ENCODE results near the gene MED26.

DNA sequence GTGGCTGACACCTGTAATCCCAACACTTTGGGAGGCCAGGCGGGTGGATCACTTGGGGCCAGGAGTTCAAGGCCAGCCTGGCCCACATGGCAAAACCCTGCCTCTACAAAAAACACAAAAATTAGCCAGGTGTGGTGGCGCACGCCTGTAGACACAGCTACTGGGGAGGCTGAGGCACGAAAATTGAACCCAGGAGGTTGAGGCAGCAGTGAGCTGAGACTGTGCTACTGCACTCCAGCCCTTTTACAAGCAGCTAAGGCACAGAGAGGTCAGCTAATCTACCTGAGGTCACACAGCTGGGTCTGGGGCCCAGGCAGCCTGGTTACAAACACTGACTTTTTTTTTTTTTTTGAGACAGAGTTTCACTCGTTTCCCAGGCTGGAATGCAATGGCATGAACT is 27.2 kb downstream of the MED26 start:
- TF ChIP-seq, protein P1, sequence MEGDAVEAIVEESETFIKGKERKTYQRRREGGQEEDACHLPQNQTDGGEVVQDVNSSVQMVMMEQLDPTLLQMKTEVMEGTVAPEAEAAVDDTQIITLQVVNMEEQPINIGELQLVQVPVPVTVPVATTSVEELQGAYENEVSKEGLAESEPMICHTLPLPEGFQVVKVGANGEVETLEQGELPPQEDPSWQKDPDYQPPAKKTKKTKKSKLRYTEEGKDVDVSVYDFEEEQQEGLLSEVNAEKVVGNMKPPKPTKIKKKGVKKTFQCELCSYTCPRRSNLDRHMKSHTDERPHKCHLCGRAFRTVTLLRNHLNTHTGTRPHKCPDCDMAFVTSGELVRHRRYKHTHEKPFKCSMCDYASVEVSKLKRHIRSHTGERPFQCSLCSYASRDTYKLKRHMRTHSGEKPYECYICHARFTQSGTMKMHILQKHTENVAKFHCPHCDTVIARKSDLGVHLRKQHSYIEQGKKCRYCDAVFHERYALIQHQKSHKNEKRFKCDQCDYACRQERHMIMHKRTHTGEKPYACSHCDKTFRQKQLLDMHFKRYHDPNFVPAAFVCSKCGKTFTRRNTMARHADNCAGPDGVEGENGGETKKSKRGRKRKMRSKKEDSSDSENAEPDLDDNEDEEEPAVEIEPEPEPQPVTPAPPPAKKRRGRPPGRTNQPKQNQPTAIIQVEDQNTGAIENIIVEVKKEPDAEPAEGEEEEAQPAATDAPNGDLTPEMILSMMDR (IDR thresholded peaks at IDR 0.05; ENCODE audit: borderline replicate concordance, extremely low read depth, low read length, poor library complexity, severe bottlenecking) = no peak
- TF ChIP-seq EZH2 (IDR thresholded peaks at IDR 0.05; ENCODE audit: borderline replicate concordance, low read depth, low read length, severe bottlenecking) = no peak
